22Rv1 (cell line): ENCODE data around the gene RPUSD3.

Experiments
- ZFX ChIP-seq: fragments of 450-650 bp; IDR thresholded peaks from 2 replicates; pipeline ENCODE4 v1.6.1; 2017; ENCODE audit warnings: antibody characterized with exemption, borderline replicate concordance
- TF ChIP-seq, protein P1 (sequence below): fragments of 450-650 bp; IDR thresholded peaks from 2 replicates; pipeline ENCODE4 v1.5.1; 2017; ENCODE audit warnings: mild to moderate bottlenecking

DNA sequence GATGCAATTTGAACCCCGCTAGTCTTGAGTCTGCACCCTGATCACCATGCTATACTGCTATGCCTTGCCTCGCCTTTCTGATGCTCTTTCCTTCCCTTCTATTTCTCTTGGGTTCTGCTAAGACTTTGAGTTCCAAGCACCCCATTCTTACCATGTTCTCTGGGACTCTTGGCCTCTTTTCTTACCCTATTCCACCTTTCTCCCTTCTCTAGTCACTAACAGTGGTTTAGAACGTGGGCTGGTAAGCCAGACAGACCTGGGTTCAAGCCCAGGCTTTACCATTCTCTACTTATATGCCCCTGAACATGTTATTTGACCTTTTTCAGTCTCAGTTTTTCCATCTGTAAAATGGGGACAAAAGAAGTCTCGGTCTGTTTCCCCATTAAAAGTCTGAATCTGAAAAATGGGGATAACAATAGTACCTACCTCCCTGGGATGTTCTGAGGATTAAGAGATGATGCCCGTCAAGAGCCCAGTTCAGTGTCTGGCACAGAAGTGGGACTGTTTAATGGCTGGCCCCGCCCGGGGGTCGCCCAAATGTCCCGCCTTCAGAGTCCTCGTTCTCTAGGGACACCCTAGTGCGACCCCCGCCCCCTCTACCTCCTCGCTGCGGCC, 51.9 kb downstream of the RPUSD3 start:
- no peak for TF ChIP-seq ZFX
- TF ChIP-seq, protein P1, sequence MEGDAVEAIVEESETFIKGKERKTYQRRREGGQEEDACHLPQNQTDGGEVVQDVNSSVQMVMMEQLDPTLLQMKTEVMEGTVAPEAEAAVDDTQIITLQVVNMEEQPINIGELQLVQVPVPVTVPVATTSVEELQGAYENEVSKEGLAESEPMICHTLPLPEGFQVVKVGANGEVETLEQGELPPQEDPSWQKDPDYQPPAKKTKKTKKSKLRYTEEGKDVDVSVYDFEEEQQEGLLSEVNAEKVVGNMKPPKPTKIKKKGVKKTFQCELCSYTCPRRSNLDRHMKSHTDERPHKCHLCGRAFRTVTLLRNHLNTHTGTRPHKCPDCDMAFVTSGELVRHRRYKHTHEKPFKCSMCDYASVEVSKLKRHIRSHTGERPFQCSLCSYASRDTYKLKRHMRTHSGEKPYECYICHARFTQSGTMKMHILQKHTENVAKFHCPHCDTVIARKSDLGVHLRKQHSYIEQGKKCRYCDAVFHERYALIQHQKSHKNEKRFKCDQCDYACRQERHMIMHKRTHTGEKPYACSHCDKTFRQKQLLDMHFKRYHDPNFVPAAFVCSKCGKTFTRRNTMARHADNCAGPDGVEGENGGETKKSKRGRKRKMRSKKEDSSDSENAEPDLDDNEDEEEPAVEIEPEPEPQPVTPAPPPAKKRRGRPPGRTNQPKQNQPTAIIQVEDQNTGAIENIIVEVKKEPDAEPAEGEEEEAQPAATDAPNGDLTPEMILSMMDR: no peak
